ENCODE results near the gene DNER.
"Not testable (repeated sequence)": the region's sequence is repeated elsewhere in the genome, so short reads cannot be mapped to it uniquely, and the experiment has no call there.

Gene DNER

GRCh38 chr2:229380101-229380625 lies 334.2 kb downstream of the DNER start:
- no peak for DNase-seq

- no peak for DNase-seq
Measured at GRCh38 chr2:229378386-229378785, 336.0 kb downstream of the DNER start.

- no peak for DNase-seq
Measured at GRCh38 chr2:229376866-229377265, 337.5 kb downstream of the DNER start.

- no peak for DNase-seq
Measured at GRCh38 chr2:229375251-229375650, 339.1 kb downstream of the DNER start.

- not testable (repeated sequence) for DNase-seq
Measured at GRCh38 chr2:229373311-229373710, 341.0 kb downstream of the DNER start.

- no peak for DNase-seq
Measured at GRCh38 chr2:229372207-229372606, 342.1 kb downstream of the DNER start.

- no peak for DNase-seq
Measured at GRCh38 chr2:229371086-229371485, 343.3 kb downstream of the DNER start.

GRCh38 chr2:229370509-229370908 lies 343.8 kb downstream of the DNER start:
- no peak for DNase-seq

- DNase-seq: no peak
Measured at GRCh38 chr2:229363185-229363814, 351.1 kb downstream of the DNER start.

GRCh38 chr2:229350883-229351282 lies 363.5 kb downstream of the DNER start:
- DNase-seq: no peak

GRCh38 chr2:229350117-229350805 lies 364.1 kb downstream of the DNER start:
- DNase-seq: no peak

GRCh38 chr2:229348128-229348527 lies 366.2 kb downstream of the DNER start:
- no peak for DNase-seq

GRCh38 chr2:229346816-229347540 lies 367.4 kb downstream of the DNER start:
- no peak for DNase-seq

GRCh38 chr2:229344955-229345354 lies 369.4 kb downstream of the DNER start:
- no peak for DNase-seq

GRCh38 chr2:229344151-229344551 lies 370.2 kb downstream of the DNER start:
- DNase-seq: no peak

GRCh38 chr2:229343661-229344060 lies 370.7 kb downstream of the DNER start:
- no peak for DNase-seq

- peak; percentile 4 for DNase-seq
Measured at GRCh38 chr2:229342376-229342775, 372.0 kb downstream of the DNER start.

- DNase-seq: no peak
Measured at GRCh38 chr2:229340086-229340760, 374.1 kb downstream of the DNER start.

- DNase-seq: no peak
Measured at GRCh38 chr2:229339618-229340017, 374.7 kb downstream of the DNER start.

- DNase-seq: not testable (repeated sequence)
Measured at GRCh38 chr2:229339171-229339570, 375.2 kb downstream of the DNER start.

- no peak for DNase-seq
Measured at GRCh38 chr2:229335877-229336346, 378.4 kb downstream of the DNER start.

- DNase-seq: no peak
Measured at GRCh38 chr2:229335330-229335729, 379.0 kb downstream of the DNER start.

GRCh38 chr2:229330952-229331351 lies 383.4 kb downstream of the DNER start:
- no peak for DNase-seq
